ENCODE results near the gene KIF18B.

Gene KIF18B

DNA sequence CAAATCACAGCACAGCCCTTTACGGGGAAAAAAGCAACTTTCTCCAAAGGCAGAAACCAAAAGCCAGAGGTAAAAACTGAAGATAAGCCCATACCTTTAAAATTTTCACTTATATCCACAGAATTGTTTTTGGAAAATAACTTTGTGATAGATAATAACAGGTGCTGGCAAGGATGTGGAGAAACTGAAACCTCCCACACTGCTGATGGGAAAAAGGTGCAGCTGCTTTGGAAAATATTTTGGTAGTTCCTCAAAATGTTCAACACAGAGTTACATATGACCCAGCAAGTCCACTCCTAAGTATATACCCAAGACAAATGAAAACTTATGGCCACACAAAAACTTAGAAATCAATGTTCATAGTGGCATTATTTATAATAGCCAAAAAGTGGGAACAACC lies 60.6 kb downstream of the KIF18B start:
- no peak for DNase-seq (ENCODE audit: low read depth)
- TF ChIP-seq, protein P1, sequence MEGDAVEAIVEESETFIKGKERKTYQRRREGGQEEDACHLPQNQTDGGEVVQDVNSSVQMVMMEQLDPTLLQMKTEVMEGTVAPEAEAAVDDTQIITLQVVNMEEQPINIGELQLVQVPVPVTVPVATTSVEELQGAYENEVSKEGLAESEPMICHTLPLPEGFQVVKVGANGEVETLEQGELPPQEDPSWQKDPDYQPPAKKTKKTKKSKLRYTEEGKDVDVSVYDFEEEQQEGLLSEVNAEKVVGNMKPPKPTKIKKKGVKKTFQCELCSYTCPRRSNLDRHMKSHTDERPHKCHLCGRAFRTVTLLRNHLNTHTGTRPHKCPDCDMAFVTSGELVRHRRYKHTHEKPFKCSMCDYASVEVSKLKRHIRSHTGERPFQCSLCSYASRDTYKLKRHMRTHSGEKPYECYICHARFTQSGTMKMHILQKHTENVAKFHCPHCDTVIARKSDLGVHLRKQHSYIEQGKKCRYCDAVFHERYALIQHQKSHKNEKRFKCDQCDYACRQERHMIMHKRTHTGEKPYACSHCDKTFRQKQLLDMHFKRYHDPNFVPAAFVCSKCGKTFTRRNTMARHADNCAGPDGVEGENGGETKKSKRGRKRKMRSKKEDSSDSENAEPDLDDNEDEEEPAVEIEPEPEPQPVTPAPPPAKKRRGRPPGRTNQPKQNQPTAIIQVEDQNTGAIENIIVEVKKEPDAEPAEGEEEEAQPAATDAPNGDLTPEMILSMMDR (IDR thresholded peaks at IDR 0.05; ENCODE audit: insufficient read depth, low read depth, low read length, missing control alignments), result no peak
- H3K4me3 ChIP-seq (ENCODE audit: low read length), result no peak overlapping the region

DNA sequence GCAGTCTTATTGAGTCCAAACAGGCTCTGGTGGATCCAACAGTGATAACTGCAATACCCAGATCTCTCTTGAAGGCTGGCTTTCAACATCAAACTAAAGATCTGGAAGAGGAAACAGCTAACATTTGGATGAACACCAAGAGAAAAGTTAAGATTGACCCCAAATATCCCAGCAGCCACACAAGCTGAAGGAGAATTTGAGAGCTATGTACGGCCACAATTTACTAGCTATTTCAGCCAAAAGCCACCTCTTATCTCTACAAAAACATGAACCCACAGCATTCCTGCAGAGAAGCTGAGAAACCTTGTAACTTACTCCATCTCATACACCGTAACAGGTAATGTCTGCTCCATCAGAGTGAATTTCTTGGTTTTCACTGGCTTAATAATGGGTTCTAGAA lies 62.6 kb downstream of the KIF18B start:
- DNase-seq (ENCODE audit: low read depth), result no peak
- TF ChIP-seq, protein P1 (IDR thresholded peaks at IDR 0.05; ENCODE audit: insufficient read depth, low read depth, low read length, missing control alignments), result no peak
- no peak overlapping the region for H3K4me3 ChIP-seq (ENCODE audit: low read length)

DNA sequence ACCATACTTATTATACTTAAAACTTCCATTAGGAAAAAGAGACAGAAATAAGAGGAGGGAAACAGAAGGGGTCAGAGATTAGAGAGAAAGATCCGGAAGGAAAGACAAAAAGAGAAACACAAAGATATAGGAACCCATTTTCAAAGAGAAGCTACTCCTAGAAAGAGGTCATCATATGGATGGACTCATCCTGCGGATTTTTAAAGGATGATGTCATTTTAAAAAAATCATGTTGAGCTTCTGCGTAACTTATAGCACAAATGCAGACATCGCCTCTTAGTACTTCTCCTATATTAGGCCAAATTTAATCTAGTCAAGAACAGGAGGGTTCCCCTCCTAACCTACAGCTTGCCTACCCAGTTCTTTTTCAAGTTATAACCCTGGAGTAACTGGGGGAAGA lies 66.4 kb downstream of the KIF18B start:
- DNase-seq (ENCODE audit: low read depth), result no peak
- no peak overlapping the region for H3K4me3 ChIP-seq (ENCODE audit: low read length)
- TF ChIP-seq, protein P1 (IDR thresholded peaks at IDR 0.05; ENCODE audit: insufficient read depth, low read depth, low read length, missing control alignments), result no peak

DNA sequence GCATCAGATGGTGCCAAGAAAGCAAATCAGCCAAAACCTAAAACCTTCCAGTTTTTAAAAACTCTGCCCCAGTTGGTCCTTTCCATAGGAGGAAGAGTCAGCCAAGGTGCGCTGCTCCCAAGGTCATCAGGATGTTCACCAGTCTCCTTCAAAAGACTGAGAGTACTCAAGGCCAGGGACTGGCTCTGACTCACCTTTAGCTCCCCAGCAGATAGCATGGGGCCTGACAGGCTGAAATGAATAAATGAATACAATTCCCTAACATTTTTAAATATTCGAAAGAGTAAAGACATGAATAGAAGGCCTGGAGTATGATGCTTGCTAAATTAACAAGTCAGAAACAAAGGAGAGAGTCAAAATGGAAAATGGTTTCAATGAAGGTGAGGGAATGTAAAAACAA lies 67.5 kb downstream of the KIF18B start:
- no peak overlapping the region for H3K4me3 ChIP-seq (ENCODE audit: low read length)

DNA sequence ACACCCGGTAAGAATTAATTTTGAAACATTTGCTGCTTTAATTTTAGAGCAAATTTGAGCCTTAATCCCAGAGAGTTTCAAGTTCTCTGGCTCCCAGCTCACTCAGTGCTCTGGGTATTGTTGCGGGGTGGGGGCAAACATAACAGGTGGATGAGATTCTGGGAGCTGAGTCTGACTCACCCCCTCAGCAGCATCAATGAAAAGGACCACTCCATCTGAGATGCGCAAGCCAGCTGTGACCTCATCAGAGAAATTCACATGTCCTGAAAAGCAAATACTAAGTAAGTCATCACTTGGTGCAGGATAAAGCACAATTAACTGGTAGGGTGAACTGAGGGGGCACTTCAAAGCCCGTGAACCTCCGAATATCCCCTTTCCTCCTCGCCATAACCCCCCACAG lies 68.2 kb downstream of the KIF18B start:
- no peak overlapping the region for H3K4me3 ChIP-seq (ENCODE audit: low read length)
- no peak for DNase-seq (ENCODE audit: low read depth)
- TF ChIP-seq, protein P1 (IDR thresholded peaks at IDR 0.05; ENCODE audit: insufficient read depth, low read depth, low read length, missing control alignments), result no peak

More for the DNA sequence above, 67.5 kb downstream of the KIF18B start:
- TF ChIP-seq, protein P1 (IDR thresholded peaks at IDR 0.05; ENCODE audit: insufficient read depth, low read depth, low read length, missing control alignments), result no peak
- no peak for DNase-seq (ENCODE audit: low read depth)

DNA sequence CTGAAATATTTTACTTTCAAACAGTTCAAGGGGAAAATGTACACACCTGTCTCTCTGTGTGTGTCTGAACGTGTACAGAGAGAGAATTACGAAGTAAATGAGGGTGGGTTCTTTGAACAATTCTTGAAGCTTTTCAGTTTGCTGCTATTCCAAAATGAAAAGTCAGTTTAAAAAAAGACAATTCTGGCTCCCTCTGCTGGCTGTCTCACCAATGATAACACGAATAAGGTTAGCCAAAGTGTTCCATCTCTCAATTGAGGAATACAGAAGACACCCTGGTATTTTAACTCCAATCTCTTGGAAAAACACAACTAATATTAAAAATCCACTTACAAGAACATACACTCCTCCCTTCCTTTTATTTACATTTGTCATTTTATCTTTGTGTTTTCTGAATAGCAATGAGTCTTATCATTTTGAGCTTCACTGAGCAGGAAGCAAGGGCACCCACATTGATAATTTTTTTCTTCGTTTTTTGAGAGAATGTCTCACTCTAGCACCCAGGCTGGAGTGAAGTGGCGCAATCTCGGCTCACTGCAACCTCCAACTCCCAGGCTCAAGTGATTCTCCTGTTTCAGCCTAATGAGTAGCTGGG lies 68.8 kb downstream of the KIF18B start:
- DNase-seq (ENCODE audit: low read depth), result peak; percentile 36
- TF ChIP-seq, protein P1 (IDR thresholded peaks at IDR 0.05; ENCODE audit: insufficient read depth, low read depth, low read length, missing control alignments), result peak; percentile 65
- no peak overlapping the region for H3K4me3 ChIP-seq (ENCODE audit: low read length)

DNA sequence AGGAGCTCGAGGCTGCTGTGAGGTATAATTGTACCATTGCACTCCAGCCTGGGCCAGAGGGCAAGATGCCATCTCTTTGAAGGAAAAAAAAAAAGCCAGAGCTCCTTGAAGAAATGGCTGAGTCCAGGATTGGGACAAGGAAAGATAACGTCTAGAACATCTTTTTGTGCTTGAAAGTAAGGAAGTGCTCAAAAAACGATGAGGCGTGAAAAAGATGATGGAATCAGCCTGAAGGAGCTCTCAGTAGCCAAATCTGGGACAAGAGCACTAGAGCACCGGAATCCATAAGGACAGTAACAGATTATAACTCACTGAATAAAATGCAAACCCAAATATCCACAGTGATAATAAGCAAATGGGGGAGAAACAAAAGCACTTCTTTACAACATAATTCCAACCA lies 70.5 kb downstream of the KIF18B start:
- DNase-seq (ENCODE audit: low read depth), result no peak
- TF ChIP-seq, protein P1 (IDR thresholded peaks at IDR 0.05; ENCODE audit: insufficient read depth, low read depth, low read length, missing control alignments), result no peak
- H3K4me3 ChIP-seq (ENCODE audit: low read length), result no peak overlapping the region

All from epithelial cell of esophagus (primary cell).